GM18498 (cell line): Measurements from ENCODE around the gene CD22.
"Not testable (repeated sequence)": the region's sequence is repeated elsewhere in the genome, so short reads cannot be mapped to it uniquely, and the experiment has no call there.

Experiments
- ATAC-seq: cut with Tn5 transposase; IDR thresholded peaks from one replicate; pipeline ENCODE4 v1.9.1; 2021; ENCODE audit warnings: mild to moderate bottlenecking, moderate library complexity; ENCODE audit not compliant: unreplicated experiment

CD22 gene

DNA sequence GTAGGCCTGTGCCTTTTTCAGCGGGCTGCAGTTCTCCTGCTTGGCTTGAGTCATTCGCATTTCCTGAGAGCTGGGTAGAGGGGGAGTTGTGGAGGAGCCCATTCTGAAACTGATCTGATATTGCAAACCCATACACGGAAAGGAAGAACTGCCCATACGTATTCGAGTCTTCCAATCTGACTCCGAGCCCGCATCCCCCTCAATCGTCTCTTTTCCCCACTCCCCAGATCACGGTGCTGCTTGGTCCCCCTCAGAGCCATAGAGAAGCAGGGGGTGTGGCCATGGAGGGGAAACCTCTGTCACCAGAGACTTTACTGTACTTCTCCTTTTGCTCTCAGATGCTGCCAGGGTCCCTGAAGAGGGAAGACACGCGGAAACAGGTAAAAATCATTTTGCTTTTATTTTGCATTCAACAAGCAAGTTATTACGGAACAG is at the start of gene CD22:
CD22 (plus strand) TSS at position 337 of the 435 bp plus-strand sequence. CDS start 2,854 bp downstream, outside the sequence.
- ATAC-seq, result no peak

DNA sequence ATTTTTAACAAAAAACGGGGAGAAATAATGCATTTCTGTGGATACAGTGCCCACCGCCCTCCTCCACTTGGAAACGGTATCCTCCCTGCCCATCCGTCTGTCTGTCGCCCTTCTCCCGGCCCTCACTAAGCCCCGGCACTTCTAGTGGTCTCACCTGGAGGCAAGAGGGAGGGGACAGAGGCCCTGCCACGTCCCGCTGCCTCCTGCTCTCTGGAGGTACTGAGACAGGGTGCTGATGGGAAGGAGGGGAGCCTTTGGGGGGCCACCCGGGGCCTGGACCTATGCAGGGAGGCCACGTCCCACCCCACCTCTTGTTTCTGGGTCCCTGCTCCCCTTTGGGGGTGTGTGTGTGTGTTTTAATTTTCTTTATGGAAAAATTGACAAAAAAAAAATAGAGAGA is 49.6 kb upstream of the CD22 start:
- no peak for ATAC-seq

DNA sequence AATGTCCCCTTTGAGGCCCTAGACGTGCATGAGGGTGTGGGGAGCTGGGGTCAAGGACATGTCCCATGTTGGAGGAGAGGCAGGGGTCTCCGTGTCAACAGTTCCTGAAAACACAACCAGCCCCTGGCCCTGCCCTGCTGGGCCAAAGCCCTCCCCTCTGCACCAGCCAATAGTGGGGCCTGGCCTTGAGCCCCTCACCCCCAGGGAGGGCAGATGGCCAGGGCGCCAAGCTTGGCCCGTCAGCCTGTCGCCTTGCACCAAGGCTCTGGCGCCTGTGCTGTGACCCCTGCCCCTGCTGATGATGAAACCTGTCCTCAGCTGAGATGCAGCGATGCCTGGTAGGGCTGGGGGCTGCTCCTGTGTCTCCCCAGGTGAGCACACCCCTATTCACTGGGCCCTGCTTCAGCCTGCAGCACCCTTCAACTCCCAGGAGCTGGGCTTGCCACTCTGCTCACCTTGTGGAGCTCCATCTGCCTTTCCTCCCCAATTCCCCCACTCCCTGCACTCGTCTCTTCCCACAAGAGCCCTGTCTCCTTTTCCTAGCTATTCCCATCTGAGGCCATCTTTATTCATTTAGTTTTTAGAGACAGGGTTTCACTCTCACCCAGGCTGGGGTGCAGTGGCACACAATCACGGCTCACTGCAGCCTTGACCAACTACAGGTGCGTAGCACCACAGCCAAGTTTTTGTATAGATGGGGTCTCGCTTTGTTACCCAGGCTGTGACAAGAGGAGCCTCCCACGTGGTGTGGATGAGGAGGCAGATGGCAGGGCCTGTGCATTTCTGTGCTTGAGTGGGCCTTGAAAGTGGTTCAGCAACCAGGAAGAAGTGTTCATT is 48.8 kb upstream of the CD22 start:
- ATAC-seq, result no peak

DNA sequence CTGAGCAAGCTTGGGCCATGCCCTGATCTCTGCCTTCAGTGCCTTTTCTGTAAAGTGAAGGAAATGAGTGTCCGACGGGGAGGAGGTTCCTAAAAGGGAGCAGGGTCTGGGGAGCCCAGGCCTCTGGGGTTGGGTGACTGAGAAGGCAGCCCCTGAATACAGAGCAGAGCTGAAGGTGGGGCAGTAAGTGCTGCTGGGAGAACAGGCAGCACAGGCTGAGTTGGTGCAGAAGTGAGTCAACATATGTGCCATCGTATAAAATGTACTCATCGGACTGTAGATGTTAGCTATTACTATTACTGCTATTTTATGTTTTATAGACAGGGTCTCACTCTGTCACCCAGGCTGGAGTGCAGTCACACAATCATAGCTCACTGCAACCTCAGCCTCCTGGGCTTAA is 47.7 kb upstream of the CD22 start:
- no peak for ATAC-seq

DNA sequence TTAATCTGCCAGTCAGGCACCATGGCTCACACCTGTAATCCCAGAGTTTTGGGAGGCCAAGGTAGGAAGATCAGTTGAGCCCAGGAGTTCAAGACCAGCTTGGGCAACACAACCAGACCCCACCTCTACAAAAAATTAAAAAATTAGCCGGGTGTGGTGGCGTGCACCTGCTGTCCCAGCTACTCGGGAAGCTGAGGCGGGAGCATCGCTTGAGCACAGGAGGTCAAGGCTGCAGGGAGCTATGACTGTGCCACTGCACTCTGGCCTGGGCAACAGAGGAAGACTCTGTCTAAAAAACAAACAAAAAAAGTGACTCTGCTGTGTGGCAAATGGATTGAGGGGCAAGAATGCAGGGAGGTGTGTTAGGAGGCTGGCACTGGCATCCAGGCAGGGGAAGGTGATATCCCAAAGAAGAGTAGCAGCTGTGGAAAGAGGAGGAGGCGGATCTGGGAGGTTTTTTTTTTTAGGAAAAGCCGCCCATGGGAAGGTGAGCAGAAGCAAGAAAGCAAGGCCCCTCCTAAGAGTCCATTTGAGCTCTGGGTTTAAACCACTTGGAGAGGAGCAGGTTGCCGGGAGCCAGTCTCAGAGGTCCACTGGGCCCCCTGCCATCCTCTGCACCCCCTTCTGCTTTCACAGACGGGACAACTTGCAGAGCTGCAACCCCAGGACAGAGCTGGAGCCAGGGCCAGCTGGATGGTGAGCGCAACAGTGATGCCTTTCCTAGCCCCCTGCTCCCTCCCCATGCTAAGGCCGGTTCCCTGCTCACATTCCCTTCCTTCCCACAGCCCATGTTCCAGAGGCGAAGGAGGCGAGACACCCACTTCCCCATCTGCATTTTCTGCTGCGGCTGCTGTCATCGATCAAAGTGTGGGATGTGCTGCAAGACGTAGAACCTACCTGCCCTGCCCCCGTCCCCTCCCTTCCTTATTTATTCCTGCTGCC is 44.6 kb upstream of the CD22 start:
- no peak for ATAC-seq

DNA sequence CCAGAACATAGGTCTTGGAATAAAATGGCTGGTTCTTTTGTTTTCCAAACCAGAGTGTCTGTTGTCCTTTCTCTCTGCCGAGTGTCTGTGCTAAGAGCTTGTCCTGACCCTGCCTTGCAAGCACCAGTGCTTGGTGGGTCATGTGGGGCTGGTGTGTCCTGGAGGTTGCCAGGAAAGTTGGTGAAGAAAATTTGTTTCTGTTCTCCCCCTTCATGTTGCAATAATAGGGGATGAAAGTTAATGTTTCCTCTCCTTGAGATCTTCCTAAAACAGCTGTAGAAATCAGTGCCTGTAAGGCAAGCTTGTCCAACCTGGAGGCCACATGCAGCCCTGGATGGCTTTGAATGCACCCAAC is 43.9 kb upstream of the CD22 start:
- no peak for ATAC-seq

DNA sequence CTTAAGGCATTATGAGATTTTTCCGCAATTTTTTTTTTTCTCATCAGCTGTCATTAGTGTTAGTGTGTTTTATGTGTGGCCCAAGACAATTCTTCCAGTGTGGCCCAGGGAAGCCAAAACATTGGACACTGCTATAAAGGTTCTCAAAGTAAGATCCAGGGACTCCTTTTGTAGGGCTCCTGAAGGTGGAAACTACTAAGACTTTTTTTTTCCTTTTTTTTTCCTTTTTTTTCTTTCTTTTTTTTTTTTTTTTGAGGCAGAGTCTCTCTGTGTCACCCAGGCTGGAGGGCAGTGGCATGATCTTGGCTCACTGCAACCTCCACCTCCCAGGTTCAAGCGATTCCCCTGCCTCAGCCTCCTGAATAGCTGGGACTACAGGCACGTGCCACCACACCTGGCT is 43.5 kb upstream of the CD22 start:
- not testable (repeated sequence) for ATAC-seq

DNA sequence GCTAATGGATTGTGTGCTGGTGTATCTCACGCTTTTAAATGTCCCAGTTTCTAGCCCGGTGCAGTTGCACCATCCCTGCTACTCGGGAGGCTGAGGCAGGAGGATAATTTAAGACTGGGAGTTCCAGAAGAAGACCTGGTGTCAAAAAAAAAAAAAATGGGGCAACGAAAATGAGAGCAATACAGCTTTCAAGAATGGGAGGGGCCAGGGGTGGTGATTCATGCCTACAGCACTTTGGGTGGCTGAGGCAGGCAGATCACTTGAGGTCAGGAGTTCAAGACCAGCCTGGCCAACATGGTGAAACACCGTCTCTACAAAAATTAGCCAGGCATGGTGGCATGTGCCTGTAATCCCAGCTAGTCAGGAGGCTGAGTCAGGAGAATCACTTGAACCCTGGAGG is 42.9 kb upstream of the CD22 start:
- not testable (repeated sequence) for ATAC-seq

DNA sequence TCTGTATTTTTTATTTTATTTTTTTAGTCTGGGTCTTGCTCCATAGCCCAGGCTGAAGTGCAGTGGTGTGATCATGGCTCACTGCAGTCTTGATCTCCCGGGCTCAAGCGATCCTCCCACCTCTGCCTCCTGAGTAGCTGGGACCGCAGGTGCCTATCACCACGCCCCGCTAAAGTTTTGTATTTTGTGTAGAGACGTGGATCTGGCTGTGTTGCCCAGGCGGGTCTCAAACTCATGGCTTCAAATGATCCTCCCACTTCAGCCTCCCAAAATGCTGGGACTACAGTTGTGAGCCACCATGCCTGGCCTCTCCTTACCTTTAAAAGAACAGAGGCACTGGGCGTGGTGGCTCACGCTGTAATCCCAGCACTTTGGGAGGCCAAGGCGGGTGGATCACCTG is 41.3 kb upstream of the CD22 start:
- no peak for ATAC-seq

DNA sequence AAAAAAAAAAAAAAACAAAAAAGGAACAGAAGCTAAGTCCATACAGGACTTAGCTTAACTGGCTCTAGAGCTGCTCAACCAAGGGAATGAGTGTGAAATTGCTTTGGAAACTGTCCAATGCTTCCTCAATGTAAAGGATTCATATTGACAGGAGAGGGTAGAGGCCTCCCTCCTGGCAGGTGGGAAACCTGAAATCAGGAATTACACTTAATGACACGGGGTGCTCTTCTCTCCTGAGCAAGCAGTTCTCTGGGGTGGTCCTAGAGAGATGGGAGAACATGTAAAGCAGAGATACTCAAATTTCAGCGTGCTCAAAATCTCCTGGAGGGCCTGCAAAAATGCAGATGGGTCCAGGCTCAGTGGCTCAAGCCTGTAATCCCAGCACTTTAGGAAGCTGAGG is 40.7 kb upstream of the CD22 start:
- no peak for ATAC-seq

DNA sequence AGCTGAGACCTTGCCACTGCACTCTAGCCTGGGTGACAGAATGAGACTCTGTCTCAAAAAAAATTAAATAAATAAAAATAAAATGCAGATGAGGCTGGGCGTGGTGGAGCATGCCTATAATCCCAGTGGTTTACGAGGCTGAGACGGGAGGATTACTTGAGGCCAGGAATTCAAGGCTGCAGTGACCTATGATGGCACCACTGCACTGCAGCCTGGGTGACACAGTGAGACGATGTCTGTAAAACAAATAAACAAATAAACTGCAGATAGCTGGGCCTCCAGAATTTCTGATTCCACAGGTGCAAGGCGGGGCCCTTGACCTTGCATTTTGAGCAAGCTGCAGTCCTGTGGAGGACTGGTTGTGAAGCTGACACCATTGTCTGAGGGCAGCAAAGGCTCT is 40.1 kb upstream of the CD22 start:
- ATAC-seq, result no peak

DNA sequence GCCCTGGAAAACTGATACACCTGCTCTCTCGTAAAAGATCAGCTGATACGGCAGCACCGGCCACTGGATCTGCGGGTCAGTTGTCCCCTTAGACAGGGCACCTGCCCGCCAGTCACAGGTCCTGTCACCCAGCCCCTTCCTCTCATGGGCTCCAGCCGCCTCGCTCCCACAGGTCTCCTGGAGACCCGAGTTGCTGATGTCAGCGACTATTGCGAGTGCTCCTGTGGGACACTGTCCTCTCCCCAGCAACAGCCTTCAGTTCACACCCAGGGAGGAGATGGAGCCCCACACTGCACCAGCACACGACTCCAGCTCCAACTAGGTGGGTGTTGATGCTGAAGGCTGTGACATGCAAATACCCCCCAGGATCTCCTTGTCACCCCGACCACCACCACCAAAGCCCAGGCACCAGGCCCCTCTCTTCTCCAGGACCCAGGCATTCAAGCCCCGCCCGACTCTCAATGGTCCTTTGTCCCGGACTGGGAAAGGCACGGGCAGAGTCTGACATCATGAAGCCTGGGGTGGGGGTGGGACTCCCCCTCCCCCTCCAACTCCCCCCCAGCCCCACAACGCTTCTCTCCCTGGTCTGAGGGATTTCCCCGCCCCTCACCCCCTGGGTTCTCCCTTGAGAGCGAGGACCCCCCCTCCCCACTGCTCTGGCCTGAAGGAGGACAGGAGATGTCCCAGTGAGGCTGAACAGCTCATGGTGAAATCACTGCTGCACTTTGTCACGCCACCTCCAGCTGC is 38.4 kb upstream of the CD22 start:
- ATAC-seq, result no peak

DNA sequence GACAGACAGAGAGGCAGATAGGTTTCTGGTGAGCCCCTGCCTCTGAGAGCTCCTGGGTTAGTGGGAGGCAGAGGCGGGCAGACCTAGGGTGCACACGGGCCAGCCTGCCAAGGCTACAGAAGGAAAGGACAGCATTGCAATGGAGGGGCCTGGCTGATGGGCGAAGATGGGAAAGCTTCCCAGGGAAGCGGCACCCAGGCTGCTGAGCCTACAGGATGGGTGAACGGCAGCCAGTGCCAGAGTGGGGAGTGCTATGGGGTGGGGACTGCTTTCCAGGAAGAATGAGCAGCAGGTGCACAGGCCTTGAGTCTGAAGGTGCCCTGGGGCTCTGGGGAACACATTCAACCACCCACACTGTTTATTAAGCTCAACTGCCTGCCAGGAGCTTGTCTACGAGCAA is 37.7 kb upstream of the CD22 start:
- no peak for ATAC-seq

DNA sequence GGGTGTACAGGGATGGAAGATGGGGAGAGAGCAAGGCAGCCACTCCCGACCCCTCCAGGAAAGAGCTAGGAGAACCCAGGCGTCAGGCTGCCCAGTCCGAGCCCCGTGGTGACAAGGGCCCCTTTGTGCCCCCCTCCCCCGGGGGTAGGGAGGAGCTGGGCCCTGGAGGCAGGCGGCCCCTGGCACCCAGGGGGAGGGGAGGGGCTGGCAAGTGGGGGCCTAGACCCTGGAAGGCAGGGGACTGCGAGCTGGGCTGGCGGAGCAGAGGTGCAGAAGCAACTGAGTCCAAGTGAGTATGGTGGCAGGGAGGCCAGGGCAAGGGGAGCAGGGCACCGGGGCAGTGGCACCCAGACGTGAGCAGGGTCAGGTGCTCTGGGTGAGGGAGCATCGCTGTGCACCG is 37.1 kb upstream of the CD22 start, which contains the start of gene MAG:
MAG (plus strand) TSS at position 246 of the 400 bp plus-strand sequence. CDS start 3,248 bp downstream, outside the sequence.
- ATAC-seq, result no peak

DNA sequence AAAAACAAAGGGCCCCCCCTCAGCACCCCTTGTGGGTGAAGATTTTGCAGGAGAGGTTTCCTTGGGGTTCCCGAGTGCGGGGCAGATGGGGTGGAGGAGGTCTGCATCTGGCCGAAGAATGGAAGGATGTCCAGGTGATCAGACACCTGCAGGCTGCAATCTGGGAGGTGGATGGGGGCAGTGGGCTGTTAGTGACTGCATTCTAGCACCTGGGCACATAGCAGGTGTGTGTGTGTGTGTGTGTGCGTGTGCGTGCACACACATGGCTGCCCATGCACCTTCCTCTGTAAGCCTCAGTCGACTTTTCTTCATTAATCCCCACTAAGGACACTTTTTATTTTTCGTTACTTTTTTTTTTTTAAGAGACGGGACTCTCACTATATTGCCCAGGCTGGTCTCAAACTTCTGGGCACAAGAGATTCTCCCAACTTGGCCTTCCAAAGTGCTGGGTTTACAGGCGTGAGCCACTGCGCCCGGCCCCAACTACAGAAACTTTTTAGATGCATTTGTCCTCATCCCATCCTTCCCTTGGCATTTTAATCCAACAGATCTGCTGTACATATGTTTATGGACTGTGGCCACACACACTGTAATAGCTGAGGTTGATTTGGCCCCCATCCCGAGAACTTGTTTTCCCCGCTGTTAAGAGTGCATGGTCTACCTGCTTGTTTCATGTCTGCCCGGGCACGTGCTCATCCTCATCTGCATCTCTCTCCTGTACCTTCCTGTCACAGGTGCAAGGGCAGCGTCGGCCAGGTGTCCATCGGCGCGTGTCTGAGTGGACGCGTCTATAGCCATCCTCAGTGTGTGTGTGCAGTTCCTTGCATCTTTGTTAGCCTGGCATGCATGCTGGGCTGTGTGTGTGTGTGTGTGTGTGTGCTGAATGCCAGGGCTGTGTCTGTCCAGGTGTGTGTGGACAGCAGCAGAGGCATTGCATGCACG is 36.3 kb upstream of the CD22 start:
- no peak for ATAC-seq

DNA sequence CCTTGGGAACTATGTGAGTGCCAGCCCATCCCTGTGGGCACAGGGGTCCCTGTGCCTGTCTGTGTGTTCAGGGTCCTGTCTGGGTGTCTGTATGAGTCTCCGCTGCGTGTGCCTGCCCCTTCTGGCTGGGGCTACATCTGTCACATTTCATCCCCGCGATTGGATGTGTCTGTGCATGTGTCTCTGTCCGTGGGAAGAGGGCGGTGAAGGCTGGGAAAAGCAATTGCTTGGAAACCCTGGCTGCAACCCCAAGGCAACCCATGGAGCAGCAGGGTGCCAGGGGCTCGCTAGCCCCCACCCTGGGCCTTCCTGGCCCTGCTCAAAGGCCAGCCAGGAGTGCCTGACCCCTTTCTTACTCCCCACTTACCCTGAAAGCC is 35.6 kb upstream of the CD22 start:
- no peak for ATAC-seq

DNA sequence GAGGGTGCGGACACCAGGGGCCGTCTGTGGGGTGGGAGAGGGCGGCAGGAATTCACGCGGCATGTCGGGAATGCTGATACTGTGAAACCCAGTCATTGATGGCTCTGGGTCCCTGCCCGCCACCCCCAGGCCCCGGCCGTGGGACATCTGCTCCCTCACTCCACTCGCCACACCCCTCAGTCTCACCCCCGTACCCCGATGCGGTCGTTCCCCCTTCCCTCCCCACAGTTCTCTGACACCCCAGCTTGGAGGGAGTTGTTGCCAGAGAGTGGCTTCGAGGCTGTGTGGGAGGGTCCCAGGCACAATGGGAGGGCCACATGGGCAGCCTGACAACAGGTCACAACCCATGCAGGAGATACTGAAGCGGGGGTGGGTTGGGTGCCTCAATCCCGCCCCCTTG is 35.2 kb upstream of the CD22 start:
- no peak for ATAC-seq

DNA sequence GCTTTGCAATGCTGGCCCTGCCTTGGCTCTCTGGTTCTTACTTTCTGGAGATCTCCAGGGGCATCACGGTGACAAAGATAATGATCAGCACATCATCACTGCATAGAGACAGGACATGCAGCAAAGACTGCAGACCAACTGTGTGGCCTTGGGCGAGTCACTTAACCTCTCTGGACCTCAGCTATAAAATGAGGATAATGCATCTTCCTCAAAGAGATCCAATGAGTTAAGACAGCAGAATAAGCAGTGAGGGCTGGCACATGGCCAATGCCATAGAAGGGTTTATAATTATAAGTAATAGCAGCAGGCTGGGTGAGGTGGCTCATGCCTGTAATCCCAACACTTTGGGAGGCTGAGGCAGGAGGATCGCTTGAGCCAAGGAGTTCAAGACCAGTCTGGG is 34.7 kb upstream of the CD22 start:
- no peak for ATAC-seq

DNA sequence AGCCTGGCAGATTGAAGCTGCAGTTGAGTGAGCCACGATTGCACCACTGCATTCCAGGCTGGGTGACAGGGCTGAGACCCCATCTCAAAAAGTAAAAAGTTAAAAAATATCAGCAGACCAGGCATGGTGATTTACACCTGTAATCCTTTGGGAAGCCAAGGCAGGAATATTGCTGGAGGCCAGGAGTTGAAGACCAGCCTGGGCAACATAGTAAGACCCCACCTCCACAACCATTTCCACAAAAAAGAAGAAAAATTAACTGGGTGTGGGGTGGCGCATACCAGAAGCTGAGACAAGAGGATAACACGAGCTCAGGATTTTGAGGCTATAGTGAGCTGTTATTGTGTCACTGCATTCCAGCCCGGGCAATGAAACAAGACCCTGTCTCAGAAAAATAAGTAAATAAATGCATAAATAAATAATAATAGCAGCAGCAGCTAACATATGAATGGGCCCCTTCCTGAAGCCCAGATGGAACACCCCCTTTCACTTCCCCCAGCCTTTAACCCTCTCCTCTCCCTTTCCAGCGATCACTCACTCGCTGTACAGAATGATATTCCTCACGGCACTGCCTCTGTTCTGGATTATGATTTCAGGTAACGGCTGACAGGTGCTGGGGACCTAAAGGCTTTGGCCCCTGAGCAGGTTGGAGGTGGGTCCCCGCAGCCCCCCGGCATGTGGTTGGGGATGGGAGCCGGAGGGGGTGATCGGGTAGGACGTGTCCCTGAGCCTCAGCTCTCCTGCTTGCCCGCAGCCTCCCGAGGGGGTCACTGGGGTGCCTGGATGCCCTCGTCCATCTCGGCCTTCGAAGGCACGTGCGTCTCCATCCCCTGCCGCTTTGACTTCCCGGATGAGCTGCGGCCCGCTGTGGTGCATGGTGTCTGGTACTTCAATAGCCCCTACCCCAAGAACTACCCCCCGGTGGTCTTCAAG is 33.9 kb upstream of the CD22 start:
- no peak for ATAC-seq
